Chondrocyte (in vitro differentiated cells): ENCODE measurements around the gene CELA2B. TPM values are rescaled to one million over a fixed set of nuclear protein-coding genes. Genes with fewer than 3 reads are reported as not detected.

Experiments used
- DNase-seq: peaks from one replicate; pipeline ENCODE4 v3.0.0; 2021; ENCODE audit warnings: mixed read lengths, low spot score
- H3K27ac Mint-ChIP-seq: one replicate; pipeline ENCODE4 v1.8.0; 2021; ENCODE audit warnings: mild to moderate bottlenecking, moderate library complexity, mixed read lengths; ENCODE audit not compliant: unreplicated experiment
- H3K27me3 Mint-ChIP-seq: 2 replicates; pipeline ENCODE4 v1.8.0; 2021; ENCODE audit warnings: low read depth, mixed read lengths
- H3K36me3 Mint-ChIP-seq: 2 replicates; pipeline ENCODE4 v1.8.0; 2021; ENCODE audit warnings: low read depth, mixed read lengths
- H3K4me1 Mint-ChIP-seq: 2 replicates; pipeline ENCODE4 v1.8.0; 2021; ENCODE audit warnings: low read depth, mild to moderate bottlenecking, mixed read lengths
- H3K4me3 Mint-ChIP-seq: one replicate; pipeline ENCODE4 v1.8.0; 2021; ENCODE audit warnings: mild to moderate bottlenecking, moderate library complexity, mixed read lengths; ENCODE audit not compliant: unreplicated experiment
- H3K9me3 Mint-ChIP-seq: 2 replicates; pipeline ENCODE4 v1.8.0; 2021; ENCODE audit warnings: low read depth, mixed read lengths
- total RNA-seq: library from RNA; stranded (reverse); gene quantifications from 3 replicates; pipeline ENCODE4 v1.2.1, GENCODE V29; 2021
- TF ChIP-seq, protein P1 (sequence below): fragments of 200-600 bp; sonication (generic); IDR thresholded peaks from 2 replicates; pipeline ENCODE4 v1.5.0; 2021; ENCODE audit warnings: antibody characterized with exemption, mild to moderate bottlenecking, moderate library complexity

The CELA2B gene
- total RNA-seq, 1 donor from 2014 or later = not detected

DNA sequence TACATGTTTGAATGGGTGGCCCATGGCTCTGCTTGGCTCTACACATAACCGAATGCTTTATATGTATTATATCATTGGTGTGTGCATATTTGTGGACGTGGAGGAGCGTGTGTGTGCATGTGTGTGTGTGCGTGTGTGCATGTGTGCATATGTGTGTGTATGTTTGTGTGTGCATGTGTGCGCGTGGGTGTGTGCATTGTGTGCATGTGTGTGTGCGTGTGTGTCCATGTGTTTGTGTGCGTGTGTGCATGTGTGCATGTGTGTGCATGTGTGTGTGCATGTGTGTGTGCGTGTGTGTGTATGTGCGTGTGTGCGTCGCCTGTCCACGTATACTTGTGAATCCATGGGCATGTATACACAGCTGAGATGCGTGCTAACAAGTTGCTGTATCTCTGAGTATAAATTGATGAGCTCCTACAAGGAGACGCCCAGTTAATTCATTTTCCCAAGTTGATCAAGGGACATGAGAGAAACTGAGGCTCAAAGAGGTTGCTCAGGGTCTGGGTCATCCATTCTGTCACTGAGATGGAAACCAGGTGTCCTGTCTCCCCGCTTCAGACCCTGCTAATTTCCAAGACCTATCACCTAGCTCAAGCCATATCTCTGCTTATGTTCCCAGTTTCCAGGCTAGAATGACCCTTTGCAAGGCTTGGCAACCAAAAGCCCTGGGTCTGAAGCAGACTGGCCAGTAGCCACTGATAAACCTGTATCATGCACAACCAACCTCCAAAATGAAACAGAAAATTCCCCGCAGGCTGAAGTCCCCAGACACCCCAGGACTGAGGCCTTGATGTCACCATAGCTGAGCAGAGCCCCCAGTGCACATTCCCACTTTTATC lies 40.4 kb upstream of the CELA2B start:
- H3K4me1 Mint-ChIP-seq = no peaks in the 10 kb centered on the region
- no peaks in the 10 kb centered on the region for H3K27me3 Mint-ChIP-seq
- no peak for DNase-seq
- H3K27ac Mint-ChIP-seq = no peak overlapping the region
- H3K4me3 Mint-ChIP-seq = no peak overlapping the region
- TF ChIP-seq, protein P1, sequence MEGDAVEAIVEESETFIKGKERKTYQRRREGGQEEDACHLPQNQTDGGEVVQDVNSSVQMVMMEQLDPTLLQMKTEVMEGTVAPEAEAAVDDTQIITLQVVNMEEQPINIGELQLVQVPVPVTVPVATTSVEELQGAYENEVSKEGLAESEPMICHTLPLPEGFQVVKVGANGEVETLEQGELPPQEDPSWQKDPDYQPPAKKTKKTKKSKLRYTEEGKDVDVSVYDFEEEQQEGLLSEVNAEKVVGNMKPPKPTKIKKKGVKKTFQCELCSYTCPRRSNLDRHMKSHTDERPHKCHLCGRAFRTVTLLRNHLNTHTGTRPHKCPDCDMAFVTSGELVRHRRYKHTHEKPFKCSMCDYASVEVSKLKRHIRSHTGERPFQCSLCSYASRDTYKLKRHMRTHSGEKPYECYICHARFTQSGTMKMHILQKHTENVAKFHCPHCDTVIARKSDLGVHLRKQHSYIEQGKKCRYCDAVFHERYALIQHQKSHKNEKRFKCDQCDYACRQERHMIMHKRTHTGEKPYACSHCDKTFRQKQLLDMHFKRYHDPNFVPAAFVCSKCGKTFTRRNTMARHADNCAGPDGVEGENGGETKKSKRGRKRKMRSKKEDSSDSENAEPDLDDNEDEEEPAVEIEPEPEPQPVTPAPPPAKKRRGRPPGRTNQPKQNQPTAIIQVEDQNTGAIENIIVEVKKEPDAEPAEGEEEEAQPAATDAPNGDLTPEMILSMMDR = no peak
- no peaks in the 10 kb centered on the region for H3K9me3 Mint-ChIP-seq
- H3K36me3 Mint-ChIP-seq = no peaks in the 10 kb centered on the region

DNA sequence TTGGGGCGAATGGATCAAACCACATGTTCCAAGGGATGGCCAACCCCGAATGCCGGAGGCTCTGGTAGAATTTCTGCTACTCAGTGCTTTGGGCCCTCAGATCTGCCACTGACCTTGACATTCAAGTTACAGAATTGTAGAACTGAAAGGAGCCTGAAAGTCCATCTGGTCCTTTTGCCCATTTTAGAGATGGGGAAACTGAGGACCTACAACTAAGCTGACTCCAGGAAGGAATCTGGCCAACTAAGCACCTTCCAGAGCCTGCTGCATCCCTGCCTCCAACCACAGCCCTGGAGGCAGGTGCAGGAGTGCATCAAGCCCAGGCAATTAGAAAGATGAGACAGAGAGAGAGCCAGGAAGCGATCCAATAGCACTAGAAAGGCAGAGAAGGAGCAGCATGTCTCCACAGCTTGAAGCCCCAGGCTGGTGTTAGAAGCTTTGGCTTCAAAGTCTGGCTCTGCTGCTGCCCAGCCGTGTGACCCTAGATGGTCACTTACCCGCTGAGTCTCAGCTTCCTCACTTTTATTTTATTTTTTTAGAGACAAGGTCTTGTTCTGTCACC lies 38.9 kb upstream of the CELA2B start:
- H3K27ac Mint-ChIP-seq = no peak overlapping the region
- TF ChIP-seq, protein P1 = no peak
- H3K4me3 Mint-ChIP-seq = no peak overlapping the region
- peaks cover 3% of the 10 kb centered on the region for H3K27me3 Mint-ChIP-seq
- DNase-seq = no peak
- no peaks in the 10 kb centered on the region for H3K36me3 Mint-ChIP-seq
- H3K4me1 Mint-ChIP-seq = no peaks in the 10 kb centered on the region
- H3K9me3 Mint-ChIP-seq = no peaks in the 10 kb centered on the region

DNA sequence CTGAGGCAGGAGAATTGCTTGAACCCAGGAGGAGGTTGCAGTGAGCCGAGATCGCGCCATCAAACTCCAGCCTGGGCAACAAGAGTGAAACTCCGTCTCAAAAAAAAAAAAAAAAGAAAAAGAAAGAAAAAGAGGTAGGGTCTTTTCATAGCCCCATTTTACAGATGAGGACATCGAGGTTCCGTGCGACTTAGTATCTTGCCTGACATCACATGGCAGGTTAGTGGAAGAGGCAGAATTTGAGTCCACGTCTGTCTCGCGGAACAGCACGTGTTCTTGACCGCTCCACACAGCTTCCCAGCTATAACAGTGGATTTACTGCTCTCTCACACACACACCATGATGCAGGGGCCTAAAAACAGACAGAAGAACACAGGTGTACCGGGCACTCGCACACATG lies 36.6 kb upstream of the CELA2B start:
- Mint-ChIP-seq H3K4me1 (no peaks in the 10 kb centered on the region), H3K9me3 (no peaks in the 10 kb centered on the region), H3K27me3 (peaks cover 9% of the 10 kb centered on the region), H3K36me3 (no peaks in the 10 kb centered on the region), H3K4me3 (no peak overlapping the region), H3K27ac (no peak overlapping the region)
- TF ChIP-seq, protein P1 = no peak
- no peak for DNase-seq

DNA sequence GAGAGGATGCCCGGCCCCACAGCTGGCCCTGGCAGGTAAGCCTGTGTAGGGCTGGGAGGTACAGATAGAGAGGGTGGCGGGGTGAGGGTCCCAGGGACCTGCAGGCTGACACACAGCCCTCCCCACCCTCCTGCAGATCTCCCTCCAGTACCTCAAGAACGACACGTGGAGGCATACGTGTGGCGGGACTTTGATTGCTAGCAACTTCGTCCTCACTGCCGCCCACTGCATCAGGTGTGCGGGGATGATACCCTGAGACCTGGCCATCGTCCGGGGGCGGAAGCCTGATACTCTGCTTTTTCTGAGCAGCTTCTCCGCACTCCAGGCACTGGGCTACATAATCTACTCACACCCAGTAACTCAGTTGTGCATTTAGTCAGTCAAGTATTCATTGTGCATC lies 35.5 kb upstream of the CELA2B start:
- Mint-ChIP-seq H3K27ac (no peak overlapping the region), H3K27me3 (peaks cover 9% of the 10 kb centered on the region), H3K9me3 (no peaks in the 10 kb centered on the region), H3K36me3 (no peaks in the 10 kb centered on the region), H3K4me3 (no peak overlapping the region), H3K4me1 (no peaks in the 10 kb centered on the region)
- peak; percentile 79 for DNase-seq
- TF ChIP-seq, protein P1 = no peak

DNA sequence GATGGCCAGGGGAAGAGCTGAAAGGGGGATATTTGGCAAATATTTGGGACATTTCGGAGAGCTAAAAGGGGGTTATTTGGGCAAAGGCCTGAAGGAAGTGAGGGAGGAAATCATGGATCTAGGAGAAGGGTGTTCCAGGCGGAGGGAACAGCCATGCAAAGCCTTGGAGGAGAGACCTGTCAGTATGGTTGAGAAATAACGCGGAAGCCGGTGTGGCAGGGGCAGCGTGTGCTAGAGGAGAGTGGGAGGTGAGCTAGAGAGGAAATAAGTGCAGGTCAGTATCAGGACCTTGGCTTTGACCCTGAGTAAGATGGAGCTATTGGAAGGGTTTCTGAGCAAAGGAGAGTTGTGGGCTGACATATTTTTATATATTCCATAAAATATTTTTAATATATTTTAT lies 34.7 kb upstream of the CELA2B start:
- Mint-ChIP-seq H3K36me3 (no peaks in the 10 kb centered on the region), H3K27me3 (peaks cover 9% of the 10 kb centered on the region), H3K9me3 (no peaks in the 10 kb centered on the region), H3K27ac (no peak overlapping the region), H3K4me1 (no peaks in the 10 kb centered on the region), H3K4me3 (no peak overlapping the region)
- no peak for DNase-seq
- TF ChIP-seq, protein P1 = no peak
